Measurements from ENCODE around the gene XPNPEP2.

- no peak for TF ChIP-seq EZH2phosphoT487 (IDR thresholded peaks at IDR 0.05; ENCODE audit: borderline replicate concordance, low read length)
- TF ChIP-seq CTCF (conservative IDR thresholded peaks at IDR 0.05; ENCODE audit: low read depth, low read length), result no peak
- no peak for TF ChIP-seq EZH2 (IDR thresholded peaks at IDR 0.05; ENCODE audit: low read length, unreplicated experiment)
Measured at GRCh38 chrX:129720741-129721140, 18.0 kb upstream of the XPNPEP2 start.
